ENCODE measurements around the gene KRTAP10-7. TPM values are rescaled to one million over a fixed set of nuclear protein-coding genes. Genes with fewer than 3 reads are reported as not detected.
"Not testable (repeated sequence)": the region's sequence is repeated elsewhere in the genome, so short reads cannot be mapped to it uniquely, and the experiment has no call there.

KRTAP10-7 gene
- total RNA-seq, 1 donor from 2014 or later: not detected

- Histone ChIP-seq H3K4me3 (ENCODE audit: low read depth, low read length) (no peak overlapping the region), H3K36me3 (ENCODE audit: control insufficient read depth, insufficient read depth, low read length) (no peaks in the 10 kb centered on the region), H3K27me3 (ENCODE audit: control insufficient read depth, insufficient read depth, low read length) (no peaks in the 10 kb centered on the region)
- no peak for TF ChIP-seq CTCF (IDR thresholded peaks at IDR 0.05; ENCODE audit: insufficient read depth, low read length, poor library complexity, severe bottlenecking)
- DNase-seq (ENCODE audit: low read depth): no peak
Observed at GRCh38 chr21:44571296-44571695, 29.1 kb upstream of the KRTAP10-7 start.

GRCh38 chr21:44571844-44572782 lies 28.3 kb upstream of the KRTAP10-7 start:
- no peak overlapping the region for H3K4me3 ChIP-seq (ENCODE audit: low read depth, low read length)
- no peak for TF ChIP-seq CTCF (IDR thresholded peaks at IDR 0.05; ENCODE audit: insufficient read depth, low read length, poor library complexity, severe bottlenecking)
- no peaks in the 10 kb centered on the region for H3K36me3 ChIP-seq (ENCODE audit: control insufficient read depth, insufficient read depth, low read length)
- no peaks in the 10 kb centered on the region for H3K27me3 ChIP-seq (ENCODE audit: control insufficient read depth, insufficient read depth, low read length)
- DNase-seq (ENCODE audit: low read depth): no peak

DNA sequence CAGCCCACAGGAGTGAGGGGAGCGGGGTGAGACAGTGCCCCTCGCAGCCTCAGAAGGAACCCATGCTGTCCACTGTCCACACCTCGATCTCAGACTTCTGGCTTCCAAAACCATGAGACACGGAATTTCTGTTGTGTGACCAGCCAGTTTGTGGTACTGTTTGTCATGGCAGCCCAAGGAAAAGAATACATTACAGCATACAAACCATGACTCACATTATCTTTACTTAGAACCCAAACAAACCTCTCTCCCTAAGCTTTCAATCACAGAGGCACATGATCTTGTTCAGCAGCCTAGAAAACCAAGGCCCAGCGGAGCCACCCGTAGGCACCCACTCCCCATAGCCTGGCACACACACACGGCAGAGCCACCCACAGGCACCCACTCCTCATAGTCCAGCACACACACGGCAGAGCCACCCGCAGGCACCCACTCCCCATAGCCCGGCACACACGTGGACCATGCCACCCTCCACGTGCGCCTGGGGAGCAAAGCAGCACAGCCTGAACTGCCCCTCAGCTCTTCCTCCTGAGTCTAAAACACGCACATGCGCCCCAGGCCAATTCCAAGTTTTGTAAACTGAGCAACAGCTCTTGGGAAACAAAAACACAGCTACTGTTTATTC lies 27.3 kb upstream of the KRTAP10-7 start:
- no peak overlapping the region for H3K4me3 ChIP-seq (ENCODE audit: low read depth, low read length)
- no peaks in the 10 kb centered on the region for H3K36me3 ChIP-seq (ENCODE audit: control insufficient read depth, insufficient read depth, low read length)
- TF ChIP-seq CTCF (IDR thresholded peaks at IDR 0.05; ENCODE audit: insufficient read depth, low read length, poor library complexity, severe bottlenecking): no peak
- H3K27me3 ChIP-seq (ENCODE audit: control insufficient read depth, insufficient read depth, low read length): no peaks in the 10 kb centered on the region
- DNase-seq (ENCODE audit: low read depth): no peak

GRCh38 chr21:44573630-44574456 lies 26.6 kb upstream of the KRTAP10-7 start, which contains the start of gene KRTAP10-4:
Gene KRTAP10-4 (plus strand): TSS chr21:44573729. CDS start chr21:44573759, 30 bp downstream.
- H3K4me3 ChIP-seq (ENCODE audit: low read depth, low read length); DNase-seq (ENCODE audit: low read depth); H3K36me3 ChIP-seq (ENCODE audit: control insufficient read depth, insufficient read depth, low read length); H3K27me3 ChIP-seq (ENCODE audit: control insufficient read depth, insufficient read depth, low read length): not testable (repeated sequence)

- DNase-seq (ENCODE audit: low read depth): no peak
- Histone ChIP-seq H3K36me3 (ENCODE audit: control insufficient read depth, insufficient read depth, low read length) (no peaks in the 10 kb centered on the region), H3K4me3 (ENCODE audit: low read depth, low read length) (no peak overlapping the region), H3K27me3 (ENCODE audit: control insufficient read depth, insufficient read depth, low read length) (no peaks in the 10 kb centered on the region)
- no peak for TF ChIP-seq CTCF (IDR thresholded peaks at IDR 0.05; ENCODE audit: insufficient read depth, low read length, poor library complexity, severe bottlenecking)
Observed at GRCh38 chr21:44574457-44575306, 25.7 kb upstream of the KRTAP10-7 start.

All from kidney epithelial cell (primary cell).